Stimulated activated CD8-positive, alpha-beta memory T cell treated with anti-CD3 and anti-CD28 coated beads, Interleukin-4, amount 100 ng/mL, for 24 hours (primary cell): ENCODE measurements around the gene COX4I1.

Source experiments
- DNase-seq: peaks from one replicate; pipeline ENCODE4 v3.0.0-alpha.2; 2020; ENCODE audit warnings: low read depth

Gene COX4I1

GRCh38 chr16:85799497-85800320 lies at the start of gene COX4I1, which contains the start of gene EMC8:
Gene COX4I1, plus strand, starts transcription at chr16:85799695. Its CDS starts 1,511 bp downstream, at chr16:85801206.
Gene EMC8, minus strand, starts transcription at chr16:85799544. Its CDS starts 249 bp downstream, at chr16:85799295.
- DNase-seq = peak; percentile 92

- no peak for DNase-seq
These were observed 49.7 kb upstream of the COX4I1 start for GRCh38 chr16:85749771-85750145.

- DNase-seq = no peak
These were observed 49.2 kb upstream of the COX4I1 start for GRCh38 chr16:85750146-85750826.

GRCh38 chr16:85750827-85751697 lies 48.4 kb upstream of the COX4I1 start, which contains the start of gene C16orf74:
Gene C16orf74, minus strand, starts transcription at chr16:85751096. Its CDS starts 15,879 bp downstream, at chr16:85735217.
- DNase-seq = no peak

- no peak for DNase-seq
These were observed 47.6 kb upstream of the COX4I1 start for GRCh38 chr16:85751698-85752501.

GRCh38 chr16:85752511-85753420 lies 46.7 kb upstream of the COX4I1 start:
- no peak for DNase-seq

- no peak for DNase-seq
These were observed 45.9 kb upstream of the COX4I1 start for GRCh38 chr16:85753559-85753958.

GRCh38 chr16:85753976-85754375 lies 45.5 kb upstream of the COX4I1 start:
- no peak for DNase-seq

GRCh38 chr16:85754413-85754812 lies 45.1 kb upstream of the COX4I1 start:
- no peak for DNase-seq

GRCh38 chr16:85755929-85756768 lies 43.3 kb upstream of the COX4I1 start:
- DNase-seq = no peak

- DNase-seq = no peak
These were observed 42.1 kb upstream of the COX4I1 start for GRCh38 chr16:85757341-85757822.

- no peak for DNase-seq
These were observed 40.4 kb upstream of the COX4I1 start for GRCh38 chr16:85759136-85759535.

- DNase-seq = no peak
These were observed 39.7 kb upstream of the COX4I1 start for GRCh38 chr16:85759631-85760419.

- no peak for DNase-seq
These were observed 37.6 kb upstream of the COX4I1 start for GRCh38 chr16:85761861-85762260.

GRCh38 chr16:85762970-85763369 lies 36.5 kb upstream of the COX4I1 start:
- no peak for DNase-seq

GRCh38 chr16:85763616-85764015 lies 35.9 kb upstream of the COX4I1 start:
- no peak for DNase-seq

GRCh38 chr16:85765211-85765610 lies 34.3 kb upstream of the COX4I1 start:
- no peak for DNase-seq

- no peak for DNase-seq
These were observed 33.7 kb upstream of the COX4I1 start for GRCh38 chr16:85765767-85766166.
